ENCODE results near the gene NUAK1. TPM values are rescaled to one million over a fixed set of nuclear protein-coding genes. Genes with fewer than 3 reads are reported as not detected.

NUAK1 gene
- total and polyA plus RNA-seq, 4 donors: 2.9 to 14.1 (median 9.2) TPM

DNA sequence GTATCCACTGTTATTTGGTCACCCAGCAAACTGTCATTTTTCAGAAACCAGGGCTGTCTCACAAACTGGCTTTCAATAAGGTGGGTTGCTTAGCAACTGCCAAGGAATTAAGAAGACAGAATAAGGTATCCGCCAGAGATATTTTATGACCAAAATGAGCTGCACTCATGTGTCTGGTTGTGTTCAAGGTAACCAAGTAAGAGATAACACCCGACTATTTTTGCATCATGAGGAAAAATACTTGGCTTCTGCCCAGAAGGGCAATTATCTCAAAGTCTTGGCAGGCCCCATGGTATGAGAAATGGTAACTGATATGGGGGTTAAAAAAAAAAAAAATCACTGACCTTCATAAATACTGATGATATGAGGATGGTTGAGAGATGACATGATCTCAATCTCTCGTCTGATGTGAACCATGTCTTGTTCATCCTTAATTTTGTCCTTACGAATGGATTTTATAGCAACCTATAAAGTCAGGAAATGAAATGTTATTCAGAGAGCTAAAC is 32.6 kb downstream of the NUAK1 start:
- ATAC-seq (ENCODE audit: insufficient read depth, low FRiP score) (no peak), DNase-seq (no peak)
- Histone ChIP-seq H3K9me3 (ENCODE audit: control insufficient read depth in 4 of 4, insufficient read depth in 3 of 4, low read length in 3 of 4) (peaks cover 0 to under 1% (median 0%) of the 10 kb centered on the region in 4 donors), H3K4me3 (no peak overlapping the region), H3K36me3 (ENCODE audit: control insufficient read depth in 4 of 4, insufficient read depth in 4 of 4, low read length in 4 of 4) (peaks cover 0 to 2% (median 0%) of the 10 kb centered on the region in 4 donors), H3K4me1 (ENCODE audit: control insufficient read depth in 5 of 5, insufficient read depth in 5 of 5, low read length in 5 of 5) (peaks cover 7 to 53% (median 38%) of the 10 kb centered on the region in 5 donors), H3K9ac (ENCODE audit: insufficient read depth in 1 of 2, low read length in 2 of 2) (no peak overlapping the region), H3K27ac (ENCODE audit: low read depth in 1 of 2, low read length in 1 of 2) (peak overlapping the region in 1 of 2 donors; percentile 87), H3K27me3 (ENCODE audit: control insufficient read depth in 3 of 3, insufficient read depth in 3 of 3, low read length in 2 of 3) (no peaks in the 10 kb centered on the region)
- WGBS, 2 donors: 58 to 75% methylated on average over 4 of the region's 4 CpGs
- TF ChIP-seq, protein P1, sequence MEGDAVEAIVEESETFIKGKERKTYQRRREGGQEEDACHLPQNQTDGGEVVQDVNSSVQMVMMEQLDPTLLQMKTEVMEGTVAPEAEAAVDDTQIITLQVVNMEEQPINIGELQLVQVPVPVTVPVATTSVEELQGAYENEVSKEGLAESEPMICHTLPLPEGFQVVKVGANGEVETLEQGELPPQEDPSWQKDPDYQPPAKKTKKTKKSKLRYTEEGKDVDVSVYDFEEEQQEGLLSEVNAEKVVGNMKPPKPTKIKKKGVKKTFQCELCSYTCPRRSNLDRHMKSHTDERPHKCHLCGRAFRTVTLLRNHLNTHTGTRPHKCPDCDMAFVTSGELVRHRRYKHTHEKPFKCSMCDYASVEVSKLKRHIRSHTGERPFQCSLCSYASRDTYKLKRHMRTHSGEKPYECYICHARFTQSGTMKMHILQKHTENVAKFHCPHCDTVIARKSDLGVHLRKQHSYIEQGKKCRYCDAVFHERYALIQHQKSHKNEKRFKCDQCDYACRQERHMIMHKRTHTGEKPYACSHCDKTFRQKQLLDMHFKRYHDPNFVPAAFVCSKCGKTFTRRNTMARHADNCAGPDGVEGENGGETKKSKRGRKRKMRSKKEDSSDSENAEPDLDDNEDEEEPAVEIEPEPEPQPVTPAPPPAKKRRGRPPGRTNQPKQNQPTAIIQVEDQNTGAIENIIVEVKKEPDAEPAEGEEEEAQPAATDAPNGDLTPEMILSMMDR (IDR thresholded peaks at IDR 0.05; ENCODE audit: control extremely low read depth, extremely low read depth): no peak

DNA sequence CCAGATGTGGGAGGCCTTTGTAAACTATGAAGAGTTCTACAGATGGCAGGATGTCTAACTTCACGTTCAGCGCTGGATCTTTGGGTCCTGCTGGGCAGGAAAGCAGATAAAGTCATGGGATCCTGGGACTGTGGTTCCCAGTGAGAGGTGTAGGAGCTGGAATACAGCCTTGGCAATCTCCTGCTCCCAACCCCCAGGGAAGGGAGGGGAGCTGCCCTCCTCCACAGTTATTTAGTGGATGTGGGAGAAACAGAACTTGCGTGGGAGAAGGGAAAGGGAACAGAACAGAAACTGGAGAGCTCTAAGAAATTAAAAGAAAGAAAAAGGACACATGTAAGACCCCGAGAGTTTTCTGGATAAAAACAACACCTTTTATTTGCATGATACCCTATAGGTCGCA is 37.0 kb downstream of the NUAK1 start:
- ATAC-seq (ENCODE audit: insufficient read depth, low FRiP score): no peak
- H3K9ac ChIP-seq (ENCODE audit: insufficient read depth in 1 of 2, low read length in 2 of 2): no peak overlapping the region
- peaks cover 0 to 2% (median 0%) of the 10 kb centered on the region in 4 donors for H3K9me3 ChIP-seq (ENCODE audit: control insufficient read depth in 4 of 4, insufficient read depth in 3 of 4, low read length in 3 of 4)
- no peak for DNase-seq
- 84 to 94% methylated on average over 5 of the region's 5 CpGs for WGBS, 2 donors
- no peak overlapping the region for H3K4me3 ChIP-seq
- H3K27ac ChIP-seq (ENCODE audit: low read depth in 1 of 2, low read length in 1 of 2): peak overlapping the region in 1 of 2 donors; percentile 58
- H3K36me3 ChIP-seq (ENCODE audit: control insufficient read depth in 4 of 4, insufficient read depth in 4 of 4, low read length in 4 of 4): peaks cover 2 to 8% (median 4%) of the 10 kb centered on the region in 4 donors
- H3K27me3 ChIP-seq (ENCODE audit: control insufficient read depth in 3 of 3, insufficient read depth in 3 of 3, low read length in 2 of 3): no peaks in the 10 kb centered on the region
- peaks cover 2 to 39% (median 11%) of the 10 kb centered on the region in 5 donors for H3K4me1 ChIP-seq (ENCODE audit: control insufficient read depth in 5 of 5, insufficient read depth in 5 of 5, low read length in 5 of 5)
- TF ChIP-seq, protein P1 (IDR thresholded peaks at IDR 0.05; ENCODE audit: control extremely low read depth, extremely low read depth): no peak

DNA sequence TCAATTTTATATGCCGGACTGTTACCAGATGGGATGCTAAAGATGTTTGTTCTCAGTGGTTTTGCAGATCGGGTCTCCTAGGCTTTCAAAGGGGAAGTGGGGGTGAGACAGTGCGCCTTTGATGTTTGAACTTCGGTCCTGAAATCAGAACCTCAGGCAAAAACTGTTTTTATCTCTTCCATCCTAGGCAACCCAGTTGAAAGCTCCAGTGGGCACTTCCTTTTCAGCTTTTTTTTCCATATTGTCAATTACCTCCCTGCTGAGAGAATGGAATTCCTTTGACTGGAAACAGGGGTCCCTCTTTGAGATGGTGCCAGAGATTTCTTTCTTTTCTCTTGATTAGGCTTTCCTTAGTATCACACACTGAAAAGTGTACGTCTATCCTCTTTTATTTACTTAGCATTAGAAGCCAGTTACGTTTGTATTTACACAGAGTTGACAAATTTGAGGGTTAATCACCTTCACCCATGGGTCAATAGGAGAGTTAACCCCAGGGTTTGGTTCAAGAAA is 40.0 kb downstream of the NUAK1 start:
- ATAC-seq (ENCODE audit: insufficient read depth, low FRiP score) (no peak), DNase-seq (no peak)
- H3K27me3 ChIP-seq (ENCODE audit: control insufficient read depth in 3 of 3, insufficient read depth in 3 of 3, low read length in 2 of 3): no peaks in the 10 kb centered on the region
- WGBS, 2 donors: 64 to 71% methylated on average over 6 of the region's 6 CpGs
- peaks cover 2 to 8% (median 4%) of the 10 kb centered on the region in 4 donors for H3K36me3 ChIP-seq (ENCODE audit: control insufficient read depth in 4 of 4, insufficient read depth in 4 of 4, low read length in 4 of 4)
- H3K9ac ChIP-seq (ENCODE audit: insufficient read depth in 1 of 2, low read length in 2 of 2): no peak overlapping the region
- TF ChIP-seq, protein P1 (IDR thresholded peaks at IDR 0.05; ENCODE audit: control extremely low read depth, extremely low read depth): no peak
- H3K4me1 ChIP-seq (ENCODE audit: control insufficient read depth in 5 of 5, insufficient read depth in 5 of 5, low read length in 5 of 5): peaks cover 4 to 42% (median 10%) of the 10 kb centered on the region in 5 donors
- no peak overlapping the region for H3K4me3 ChIP-seq
- peaks cover 0 to 2% (median 0%) of the 10 kb centered on the region in 4 donors for H3K9me3 ChIP-seq (ENCODE audit: control insufficient read depth in 4 of 4, insufficient read depth in 3 of 4, low read length in 3 of 4)
- H3K27ac ChIP-seq (ENCODE audit: low read depth in 1 of 2, low read length in 1 of 2): no peak overlapping the region
